HCT116 (cell line): Measurements from ENCODE around the gene PRDM1. TPM values are rescaled to one million over a fixed set of nuclear protein-coding genes. Genes with fewer than 3 reads are reported as not detected.

ENCODE experiments used
- ATAC-seq: fragments of 200-7000 bp; cut with Tn5 transposase; 2 replicates; pipeline ENCODE4 v1.9.1; 2020; ENCODE audit warnings: mild to moderate bottlenecking, moderate library complexity
- BruUV-seq: library from RNA; stranded (reverse); fragments of 400-500 nt; replicated peaks from 2 replicates; lab custom pipeline; 2021; lab: Mats Ljungman, UMichigan
- CTCF ChIA-PET: fragments of 300-600 bp; sonication (Branson Sonifier 250); formaldehyde crosslinking; loops from one replicate; lab custom pipeline; 2021; ENCODE audit warnings: antibody characterized with exemption; lab: Charles Lee
- POLR2A ChIA-PET: fragments of 300-600, 350-600 bp; sonication (Branson Sonifier 250); formaldehyde crosslinking; loops from one replicate; lab custom pipeline; 2021; ENCODE audit warnings: antibody characterized with exemption; lab: Charles Lee
- RAD21 ChIA-PET, 2 experiments: fragments of 300-600 bp; sonication (Branson Sonifier 250); formaldehyde crosslinking; loops; one replicate each; lab custom pipeline; 2023; ENCODE audit warnings: low total read pairs in 2 of 2; ENCODE audit not compliant: uncharacterized antibody in 2 of 2, unreplicated experiment in 2 of 2, low non-redundant PET in 1 of 2; lab: Charles Lee
- DNase-seq: peaks from one replicate; pipeline ENCODE4 v3.0.0-alpha.2; 2010; ENCODE audit warnings: low read depth, low spot score
- H2AFZ ChIP-seq: fragments of 200-600 bp; shearing (Covaris generic), sonication (generic); 2 replicates; pipeline ENCODE4 v1.6.1; 2017; ENCODE audit warnings: low read depth, mixed run types, mixed read lengths, antibody characterized with exemption, low read length; ENCODE audit not compliant: poor library complexity, severe bottlenecking
- H3K27ac ChIP-seq: 2 replicates; pipeline ENCODE4 v1.5.1; 2012; ENCODE audit warnings: low read depth, low read length
- H3K27me3 ChIP-seq: fragments of 200-600 bp; sonication (generic); 2 replicates; pipeline ENCODE4 v1.6.1; 2016; ENCODE audit warnings: mixed run types, low read length, mixed read lengths; ENCODE audit not compliant: insufficient read depth
- H3K36me3 ChIP-seq, 2 experiments: fragments of 200-500 bp in 1 of 2; fragments of 200-600 bp in 1 of 2; sonication (Bioruptor generic) in 1 of 2; sonication (generic) in 1 of 2; 2 replicates each; pipeline versions ENCODE4 v1.5.1 to v1.6.1; 2014 to 2016; ENCODE audit warnings: low read length in 2 of 2, inconsistent platforms in 1 of 2, mixed read lengths in 1 of 2, mixed run types in 1 of 2; ENCODE audit not compliant: insufficient read depth in 2 of 2, control insufficient read depth in 1 of 2
- H3K4me1 ChIP-seq, 2 experiments: fragments of 200-600 bp in 1 of 2; sonication (generic) in 1 of 2; 2 replicates each; pipeline versions ENCODE4 v1.5.1 to v1.6.1; 2012 to 2017; ENCODE audit warnings: low read length in 2 of 2, inconsistent platforms in 1 of 2, mild to moderate bottlenecking in 1 of 2, mixed read lengths in 1 of 2, mixed run types in 1 of 2, moderate library complexity in 1 of 2; ENCODE audit not compliant: insufficient read depth in 2 of 2, control insufficient read depth in 1 of 2
- H3K4me2 ChIP-seq: fragments of 200-600 bp; sonication (generic); 2 replicates; pipeline ENCODE4 v1.6.1; 2017; ENCODE audit warnings: mixed run types, low read length, mixed read lengths
- H3K4me3 ChIP-seq, 2 experiments: fragments of 200-600 bp in 1 of 2; sonication (generic) in 1 of 2; replicated peaks in 1 of 2; 2 replicates each; pipeline ENCODE4 v1.5.1; 2011 to 2016; ENCODE audit warnings: low read length in 2 of 2, control low read depth in 1 of 2, low read depth in 1 of 2, mild to moderate bottlenecking in 1 of 2, mixed read lengths in 1 of 2, mixed run types in 1 of 2
- H3K79me2 ChIP-seq: fragments of 200-600 bp; sonication (generic); 2 replicates; pipeline ENCODE4 v1.6.1; 2017; ENCODE audit warnings: mild to moderate bottlenecking, mixed run types, low read length, moderate library complexity, mixed read lengths; ENCODE audit not compliant: insufficient read depth
- H3K9ac ChIP-seq: fragments of 200-600 bp; sonication (generic); 2 replicates; pipeline ENCODE4 v1.6.1; 2016; ENCODE audit warnings: low read length, mixed read lengths
- H3K9me2 ChIP-seq: fragments of 200-600 bp; sonication (generic), shearing (Covaris generic); 2 replicates; pipeline ENCODE4 v1.6.1; 2017; ENCODE audit warnings: mixed run types, mild to moderate bottlenecking, moderate library complexity; ENCODE audit not compliant: insufficient read depth
- H3K9me3 ChIP-seq, 2 experiments: fragments of 200-500 bp in 1 of 2; fragments of 200-600 bp in 1 of 2; sonication (Bioruptor generic) in 1 of 2; sonication (generic) in 1 of 2; 2 replicates each; pipeline ENCODE4 v1.6.1; 2014 to 2017; ENCODE audit warnings: low read length in 2 of 2, mixed read lengths in 2 of 2, inconsistent platforms in 1 of 2, low read depth in 1 of 2, mild to moderate bottlenecking in 1 of 2, mixed run types in 1 of 2, moderate library complexity in 1 of 2; ENCODE audit not compliant: control insufficient read depth in 1 of 2, insufficient read depth in 1 of 2
- H4K20me1 ChIP-seq: fragments of 200-600 bp; sonication (generic), shearing (Covaris generic); 2 replicates; pipeline ENCODE4 v1.6.1; 2017; ENCODE audit warnings: mixed run types, mild to moderate bottlenecking, moderate library complexity; ENCODE audit not compliant: insufficient read depth
- CBX3 ChIP-seq: IDR thresholded peaks from 2 replicates; pipeline ENCODE4 v1.6.1; 2012; ENCODE audit warnings: low read depth
- CEBPB ChIP-seq: IDR thresholded peaks from 2 replicates; pipeline ENCODE4 v1.6.1; 2012; ENCODE audit warnings: low read depth
- EGR1 ChIP-seq: IDR thresholded peaks from 2 replicates; pipeline ENCODE4 v1.6.1; 2012; ENCODE audit warnings: low read depth
- ELF1 ChIP-seq: IDR thresholded peaks from 2 replicates; pipeline ENCODE4 v1.6.1; 2012; ENCODE audit warnings: low read depth, borderline replicate concordance
- EZH2 ChIP-seq: fragments of 200-600 bp; sonication (generic); IDR thresholded peaks from 2 replicates; pipeline ENCODE4 v1.6.1; 2017; ENCODE audit warnings: antibody characterized with exemption, mixed run types
- EZH2phosphoT487 ChIP-seq: fragments of 200-600 bp; IDR thresholded peaks from 2 replicates; pipeline ENCODE4 v1.6.1; 2018; ENCODE audit warnings: antibody characterized with exemption, borderline replicate concordance
- FOSL1 ChIP-seq: IDR thresholded peaks from 2 replicates; pipeline ENCODE4 v1.6.1; 2012; ENCODE audit warnings: low read depth
- POLR2A ChIP-seq: IDR thresholded peaks from 2 replicates; pipeline ENCODE4 v1.7.0; 2011; ENCODE audit warnings: borderline replicate concordance; ENCODE audit not compliant: insufficient read depth, insufficient read length; ENCODE audit errors: extremely low read depth
- POLR2AphosphoS5 ChIP-seq: IDR thresholded peaks from 2 replicates; pipeline ENCODE4 v1.6.1; 2011; ENCODE audit warnings: mild to moderate bottlenecking, low read depth, low read length, moderate library complexity
- RAD21 ChIP-seq: IDR thresholded peaks from 2 replicates; pipeline ENCODE4 v1.6.1; 2012; ENCODE audit warnings: low read depth, mild to moderate bottlenecking
- SIN3A ChIP-seq: IDR thresholded peaks from 2 replicates; pipeline ENCODE4 v1.6.1; 2012; ENCODE audit warnings: low read depth
- SP1 ChIP-seq: IDR thresholded peaks from 2 replicates; pipeline ENCODE4 v1.6.1; 2012; ENCODE audit warnings: low read depth
- SRF ChIP-seq: IDR thresholded peaks from 2 replicates; pipeline ENCODE4 v1.6.1; 2012; ENCODE audit warnings: low read depth
- YY1 ChIP-seq: IDR thresholded peaks from 2 replicates; pipeline ENCODE4 v1.6.1; 2011; ENCODE audit warnings: low read length, low read depth, moderate library complexity, mild to moderate bottlenecking; ENCODE audit not compliant: insufficient replicate concordance; ENCODE audit errors: extremely low read depth
- ZFX ChIP-seq: fragments of 450-650 bp; IDR thresholded peaks from 2 replicates; pipeline ENCODE4 v1.6.1; 2017
- ZNF274 ChIP-seq: fragments of 200-500 bp; sonication (Bioruptor generic); IDR thresholded peaks from 2 replicates; pipeline ENCODE4 v1.6.1; 2014; ENCODE audit warnings: mild to moderate bottlenecking, low read depth, low read length, inconsistent platforms
- intact Hi-C: fragments of 100-400 bp; cut with micrococcal nuclease; formaldehyde crosslinking; loops from 2 replicates; pipeline ENCODE4 v1.10.0; 2022
- total RNA-seq: library from RNA; stranded (reverse); gene quantifications from one replicate; pipeline ENCODE4 v1.2.1, GENCODE V29; 2021; ENCODE audit not compliant: unreplicated experiment
- TF ChIP-seq, protein P1 (sequence below): IDR thresholded peaks from 2 replicates; pipeline ENCODE4 v1.6.1; 2012
- TF ChIP-seq, protein P2 (sequence below): IDR thresholded peaks from 2 replicates; pipeline ENCODE4 v1.6.1; 2012
- TF ChIP-seq, protein P3 (sequence below): IDR thresholded peaks from 2 replicates; pipeline ENCODE4 v1.6.1; 2012; ENCODE audit warnings: low read depth
- TF ChIP-seq, protein P4 (sequence below): IDR thresholded peaks from 2 replicates; pipeline ENCODE4 v1.6.1; 2011; ENCODE audit warnings: mild to moderate bottlenecking, low read length, moderate library complexity; ENCODE audit not compliant: insufficient replicate concordance; ENCODE audit errors: extremely low read depth

The PRDM1 gene
- total RNA-seq, 1 experiment from 2014 or later: 3.4 TPM

DNA sequence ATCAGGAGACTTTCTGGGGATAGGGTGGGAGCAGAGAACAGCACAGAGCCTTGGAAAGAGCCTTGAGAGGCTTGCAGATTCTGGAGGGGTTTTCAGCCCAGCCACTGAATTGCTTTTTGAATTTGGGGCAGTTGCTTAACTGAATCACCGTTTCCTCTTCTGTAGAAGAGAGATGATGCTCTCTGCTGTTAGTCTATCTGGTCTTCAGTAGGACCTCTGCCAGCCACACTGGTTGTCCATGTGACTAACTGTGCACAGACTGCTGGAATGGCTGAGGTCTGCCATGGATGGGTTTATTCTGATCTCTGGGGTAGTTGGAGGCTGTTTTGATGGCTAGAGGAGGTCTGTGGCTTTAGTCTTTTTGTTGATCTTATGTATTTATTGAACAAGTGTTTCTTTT lies 21.4 kb upstream of the PRDM1 start:
- no TSS peak for BruUV-seq
- RAD21 ChIA-PET: no interaction called here
- Histone ChIP-seq H3K9me3 (no peaks in the 10 kb centered on the region), H3K27ac (no peak overlapping the region), H2AFZ (no peak overlapping the region), H3K4me3 (no peak overlapping the region), H3K36me3 (no peaks in the 10 kb centered on the region), H3K4me2 (no peak overlapping the region), H3K9ac (no peak overlapping the region), H4K20me1 (no peaks in the 10 kb centered on the region), H3K9me2 (no peaks in the 10 kb centered on the region), H3K79me2 (no peaks in the 10 kb centered on the region), H3K27me3 (no peaks in the 10 kb centered on the region), H3K4me1 (peaks cover 0 to 1% of the 10 kb centered on the region in 2 experiments; a peak in 2 of 4 replicates)
- TF ChIP-seq SRF (no peak), ZNF274 (no peak), EGR1 (no peak), ELF1 (no peak), FOSL1 (no peak), SP1 (no peak), CBX3 (no peak), POLR2A (no peak), POLR2AphosphoS5 (no peak), EZH2phosphoT487 (no peak), CEBPB (no peak), YY1 (no peak), EZH2 (no peak), RAD21 (no peak), SIN3A (no peak), ZFX (no peak)
- TF ChIP-seq, protein P1, sequence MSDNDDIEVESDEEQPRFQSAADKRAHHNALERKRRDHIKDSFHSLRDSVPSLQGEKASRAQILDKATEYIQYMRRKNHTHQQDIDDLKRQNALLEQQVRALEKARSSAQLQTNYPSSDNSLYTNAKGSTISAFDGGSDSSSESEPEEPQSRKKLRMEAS: no peak
- TF ChIP-seq, protein P2, sequence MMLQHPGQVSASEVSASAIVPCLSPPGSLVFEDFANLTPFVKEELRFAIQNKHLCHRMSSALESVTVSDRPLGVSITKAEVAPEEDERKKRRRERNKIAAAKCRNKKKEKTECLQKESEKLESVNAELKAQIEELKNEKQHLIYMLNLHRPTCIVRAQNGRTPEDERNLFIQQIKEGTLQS: no peak
- TF ChIP-seq, protein P3, sequence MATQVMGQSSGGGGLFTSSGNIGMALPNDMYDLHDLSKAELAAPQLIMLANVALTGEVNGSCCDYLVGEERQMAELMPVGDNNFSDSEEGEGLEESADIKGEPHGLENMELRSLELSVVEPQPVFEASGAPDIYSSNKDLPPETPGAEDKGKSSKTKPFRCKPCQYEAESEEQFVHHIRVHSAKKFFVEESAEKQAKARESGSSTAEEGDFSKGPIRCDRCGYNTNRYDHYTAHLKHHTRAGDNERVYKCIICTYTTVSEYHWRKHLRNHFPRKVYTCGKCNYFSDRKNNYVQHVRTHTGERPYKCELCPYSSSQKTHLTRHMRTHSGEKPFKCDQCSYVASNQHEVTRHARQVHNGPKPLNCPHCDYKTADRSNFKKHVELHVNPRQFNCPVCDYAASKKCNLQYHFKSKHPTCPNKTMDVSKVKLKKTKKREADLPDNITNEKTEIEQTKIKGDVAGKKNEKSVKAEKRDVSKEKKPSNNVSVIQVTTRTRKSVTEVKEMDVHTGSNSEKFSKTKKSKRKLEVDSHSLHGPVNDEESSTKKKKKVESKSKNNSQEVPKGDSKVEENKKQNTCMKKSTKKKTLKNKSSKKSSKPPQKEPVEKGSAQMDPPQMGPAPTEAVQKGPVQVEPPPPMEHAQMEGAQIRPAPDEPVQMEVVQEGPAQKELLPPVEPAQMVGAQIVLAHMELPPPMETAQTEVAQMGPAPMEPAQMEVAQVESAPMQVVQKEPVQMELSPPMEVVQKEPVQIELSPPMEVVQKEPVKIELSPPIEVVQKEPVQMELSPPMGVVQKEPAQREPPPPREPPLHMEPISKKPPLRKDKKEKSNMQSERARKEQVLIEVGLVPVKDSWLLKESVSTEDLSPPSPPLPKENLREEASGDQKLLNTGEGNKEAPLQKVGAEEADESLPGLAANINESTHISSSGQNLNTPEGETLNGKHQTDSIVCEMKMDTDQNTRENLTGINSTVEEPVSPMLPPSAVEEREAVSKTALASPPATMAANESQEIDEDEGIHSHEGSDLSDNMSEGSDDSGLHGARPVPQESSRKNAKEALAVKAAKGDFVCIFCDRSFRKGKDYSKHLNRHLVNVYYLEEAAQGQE: no peak
- TF ChIP-seq, protein P4, sequence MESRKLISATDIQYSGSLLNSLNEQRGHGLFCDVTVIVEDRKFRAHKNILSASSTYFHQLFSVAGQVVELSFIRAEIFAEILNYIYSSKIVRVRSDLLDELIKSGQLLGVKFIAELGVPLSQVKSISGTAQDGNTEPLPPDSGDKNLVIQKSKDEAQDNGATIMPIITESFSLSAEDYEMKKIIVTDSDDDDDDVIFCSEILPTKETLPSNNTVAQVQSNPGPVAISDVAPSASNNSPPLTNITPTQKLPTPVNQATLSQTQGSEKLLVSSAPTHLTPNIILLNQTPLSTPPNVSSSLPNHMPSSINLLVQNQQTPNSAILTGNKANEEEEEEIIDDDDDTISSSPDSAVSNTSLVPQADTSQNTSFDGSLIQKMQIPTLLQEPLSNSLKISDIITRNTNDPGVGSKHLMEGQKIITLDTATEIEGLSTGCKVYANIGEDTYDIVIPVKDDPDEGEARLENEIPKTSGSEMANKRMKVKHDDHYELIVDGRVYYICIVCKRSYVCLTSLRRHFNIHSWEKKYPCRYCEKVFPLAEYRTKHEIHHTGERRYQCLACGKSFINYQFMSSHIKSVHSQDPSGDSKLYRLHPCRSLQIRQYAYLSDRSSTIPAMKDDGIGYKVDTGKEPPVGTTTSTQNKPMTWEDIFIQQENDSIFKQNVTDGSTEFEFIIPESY: no peak
- CTCF ChIA-PET: no interaction called here
- POLR2A ChIA-PET: no interaction called here
- no peak for ATAC-seq
- no peak for DNase-seq
- intact Hi-C loops: no loop called here
